HG03521 (cell line): ENCODE results near the gene IBA57.
A peak's percentile ranks its signal among the peaks of the same experiment; 100 is the strongest.

Source experiments
- ATAC-seq: cut with Tn5 transposase; IDR thresholded peaks from one replicate; pipeline ENCODE4 v1.9.1; 2021; ENCODE audit warnings: mild to moderate bottlenecking, moderate library complexity; ENCODE audit not compliant: unreplicated experiment

Gene IBA57

DNA sequence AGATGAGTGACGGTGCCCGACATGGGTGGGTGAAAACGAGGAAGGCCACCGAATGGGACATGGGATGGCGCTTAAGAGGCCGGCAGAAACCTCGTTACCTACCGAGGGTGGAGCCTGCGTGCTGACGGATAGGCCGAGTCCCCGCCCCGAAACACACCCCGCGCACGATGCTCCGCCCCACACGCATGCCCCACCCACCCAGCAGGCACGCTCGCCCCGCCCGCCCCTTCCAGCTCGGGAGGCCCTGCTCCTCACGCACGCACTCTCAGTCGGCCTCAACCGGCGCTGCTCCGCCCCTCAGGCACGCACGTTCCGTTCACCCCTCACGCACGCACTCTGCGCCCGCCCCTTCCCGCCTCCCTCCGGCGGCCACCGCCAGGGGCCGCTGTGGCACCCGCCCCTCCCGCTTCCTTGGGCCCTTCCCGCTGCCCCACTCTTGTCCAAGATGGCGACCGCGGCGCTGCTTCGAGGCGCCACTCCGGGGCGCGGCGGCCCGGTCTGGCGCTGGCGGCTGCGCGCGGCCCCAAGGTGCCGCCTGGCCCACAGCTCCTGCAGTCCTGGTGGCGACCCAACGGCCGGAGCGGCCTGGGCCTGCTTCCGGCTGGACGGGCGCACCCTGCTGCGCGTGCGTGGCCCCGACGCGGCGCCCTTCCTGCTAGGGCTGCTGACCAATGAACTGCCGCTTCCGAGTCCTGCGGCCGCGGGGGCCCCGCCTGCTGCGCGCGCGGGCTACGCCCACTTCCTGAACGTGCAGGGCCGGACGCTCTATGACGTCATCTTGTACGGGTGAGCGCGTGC is at the start of gene IBA57:
TSS of gene IBA57 (plus strand) at position 433 of the 798 bp plus-strand sequence. CDS start at position 446, 13 bp downstream.
- peak; percentile 75 for ATAC-seq

DNA sequence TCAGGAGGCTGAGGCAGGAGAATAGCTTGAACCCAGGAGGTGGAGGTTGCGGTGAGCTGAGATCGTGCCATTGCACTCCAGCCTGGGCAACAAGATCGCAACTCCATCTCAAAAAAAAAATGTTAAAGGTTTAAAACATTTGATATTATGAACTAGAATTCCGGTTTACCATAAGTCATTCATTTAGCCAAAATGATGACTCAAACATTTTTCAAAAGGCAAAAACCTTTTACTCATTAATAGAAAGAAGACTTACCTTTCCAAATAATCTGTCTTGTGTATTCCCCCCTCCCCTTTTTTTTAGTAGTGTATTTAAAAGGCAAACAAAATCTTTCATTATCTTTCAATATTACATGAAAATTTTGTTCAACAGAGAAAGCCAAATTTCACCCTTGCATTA is 48.3 kb upstream of the IBA57 start:
- ATAC-seq = no peak

DNA sequence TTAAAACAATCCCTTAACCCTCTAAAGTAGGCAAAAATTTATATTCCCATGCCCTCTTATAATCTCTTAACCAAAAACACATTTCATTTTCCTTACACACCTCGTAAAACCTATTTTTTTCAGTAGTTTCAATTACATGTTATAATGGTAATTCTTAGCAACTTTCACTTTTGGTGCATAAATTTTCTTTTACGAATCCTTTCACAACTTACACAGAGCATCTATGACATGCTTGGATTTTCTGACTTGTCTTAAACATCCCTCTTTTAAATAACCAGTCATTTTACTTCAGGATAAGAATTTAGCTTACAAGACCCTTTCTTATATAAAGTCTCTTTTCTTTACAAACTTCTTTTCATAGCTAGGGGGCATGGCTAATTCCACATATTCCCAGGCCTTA is 47.6 kb upstream of the IBA57 start:
- ATAC-seq = no peak

- ATAC-seq = no peak
Measured at GRCh38 chr1:228120351-228120750, 45.3 kb upstream of the IBA57 start.

DNA sequence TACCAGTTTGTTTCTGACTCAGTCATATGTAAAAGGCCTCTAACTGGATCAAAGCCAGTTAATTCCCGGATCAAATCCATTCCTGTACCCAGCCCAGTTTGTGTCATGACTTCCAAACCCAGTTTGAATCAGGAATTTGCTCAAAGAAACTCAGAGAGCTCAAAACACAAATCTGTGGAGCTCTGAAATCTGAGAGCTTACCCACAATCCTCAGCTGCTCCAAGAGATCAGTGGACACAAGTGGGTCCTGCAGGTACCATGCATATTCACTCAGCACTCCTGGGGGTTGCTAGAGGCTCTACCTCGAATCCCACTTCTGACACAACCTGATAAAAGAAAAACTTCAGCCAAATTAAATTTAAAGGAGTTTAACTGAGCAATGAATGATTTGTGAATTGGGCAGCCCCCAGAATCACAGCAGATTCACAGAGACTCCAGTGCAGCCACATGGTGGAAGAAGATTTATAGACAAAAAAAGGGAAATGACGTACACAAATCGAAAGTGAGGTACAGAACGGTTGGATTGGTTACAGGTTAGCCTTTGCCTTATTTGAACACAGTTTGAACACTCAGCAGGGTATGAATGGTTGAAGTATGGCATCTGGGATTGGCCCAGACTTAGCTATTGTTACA is 44.6 kb upstream of the IBA57 start:
- ATAC-seq = no peak

DNA sequence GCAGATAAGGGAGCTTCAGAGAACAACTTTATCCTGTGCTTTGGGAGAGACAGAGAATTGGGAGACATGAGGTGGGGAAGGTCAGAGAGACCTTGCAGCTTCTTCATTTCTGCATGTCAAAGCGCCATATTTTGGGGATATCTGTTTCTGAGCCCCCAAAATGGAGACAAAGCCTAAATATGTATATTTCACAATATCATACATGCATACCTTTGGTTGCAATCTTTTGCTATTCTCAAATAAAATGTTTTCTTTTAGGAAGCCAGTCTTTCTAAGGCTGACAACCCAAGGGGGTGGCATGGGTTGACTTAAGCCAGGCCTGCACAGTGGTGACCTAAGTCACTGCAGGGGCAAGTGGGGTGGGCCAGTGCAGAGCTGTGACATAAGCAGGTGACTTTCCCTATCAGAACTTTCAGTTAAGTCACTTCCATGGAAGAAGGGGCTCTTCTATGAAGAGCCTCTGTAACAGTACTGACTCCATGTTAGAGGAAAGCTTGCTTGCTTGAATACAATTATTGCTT is 42.6 kb upstream of the IBA57 start:
- no peak for ATAC-seq

- ATAC-seq = no peak
Measured at GRCh38 chr1:228123505-228123904, 42.1 kb upstream of the IBA57 start.

DNA sequence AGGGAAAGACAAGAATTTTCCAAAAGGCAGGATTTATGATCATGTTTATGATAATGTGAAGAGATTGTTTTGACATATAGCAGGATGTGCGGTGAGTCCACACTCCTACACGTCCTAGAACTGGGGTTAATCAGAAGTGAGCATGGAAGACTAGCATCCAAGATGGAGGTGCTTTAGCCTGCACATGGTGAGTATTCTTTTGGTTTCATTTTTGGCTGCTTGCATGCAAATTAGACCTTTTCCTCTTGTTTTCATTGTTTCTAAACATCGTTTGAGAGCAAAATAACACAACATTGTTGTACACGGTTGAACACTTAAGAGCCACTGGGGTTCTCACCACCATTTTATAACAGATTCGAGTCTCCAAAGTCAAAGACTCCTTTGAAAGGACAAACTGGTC is 40.4 kb upstream of the IBA57 start:
- ATAC-seq = no peak

GRCh38 chr1:228131766-228132165 is 33.8 kb upstream of the IBA57 start:
- ATAC-seq = no peak

- ATAC-seq = no peak
Measured at GRCh38 chr1:228134591-228134990, 31.0 kb upstream of the IBA57 start.

GRCh38 chr1:228136901-228137300 is 28.7 kb upstream of the IBA57 start:
- no peak for ATAC-seq

GRCh38 chr1:228139406-228139930 is 26.1 kb upstream of the IBA57 start:
- ATAC-seq = no peak

GRCh38 chr1:228139931-228140723 is 25.5 kb upstream of the IBA57 start, which contains the start of gene GUK1:
TSS of gene GUK1 (plus strand) at chr1:228140279. CDS start at chr1:228140303, 24 bp downstream.
- peak; percentile 88 for ATAC-seq

GRCh38 chr1:228140724-228141225 is 24.8 kb upstream of the IBA57 start:
- no peak for ATAC-seq

DNA sequence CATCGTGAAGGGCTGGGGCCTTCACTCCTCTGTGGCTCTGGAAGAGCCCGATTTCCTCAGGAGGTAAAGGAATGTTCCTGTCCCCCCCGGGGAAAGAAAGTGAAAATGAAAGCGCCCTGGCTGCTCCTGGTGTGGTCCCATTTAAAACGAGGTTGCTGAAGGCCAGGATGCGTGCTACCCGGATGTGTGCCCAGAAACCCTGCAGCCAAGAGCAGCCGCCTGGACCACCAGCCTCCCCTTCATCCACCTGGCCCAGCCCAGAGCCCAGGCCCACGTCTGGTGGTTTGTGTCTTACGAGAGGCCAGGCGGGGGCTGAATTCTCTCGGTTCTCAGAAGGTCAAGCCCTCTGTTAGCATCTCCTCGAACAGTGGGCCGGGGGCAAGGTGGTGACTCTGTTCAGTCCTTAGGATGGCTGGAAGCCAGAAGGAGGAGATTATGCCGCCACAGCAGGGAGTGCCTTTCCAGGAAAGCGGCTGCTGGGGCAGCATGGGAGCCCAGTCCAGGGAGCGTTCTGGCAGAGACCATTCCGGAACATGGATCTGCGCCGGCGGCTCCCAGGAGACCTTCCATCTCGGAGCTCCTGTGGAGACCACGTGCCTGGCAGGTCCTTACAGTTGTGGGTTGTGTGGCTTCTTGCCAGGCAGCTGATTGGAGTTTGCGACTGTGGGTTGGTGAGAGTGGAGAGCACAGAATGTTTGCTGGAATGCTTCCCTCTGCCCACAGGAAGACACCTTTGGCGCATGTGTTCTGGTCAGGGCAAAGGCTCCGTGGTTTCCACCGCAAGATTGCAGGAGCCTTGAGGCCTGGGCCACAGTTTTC is 24.2 kb upstream of the IBA57 start:
- ATAC-seq = no peak

DNA sequence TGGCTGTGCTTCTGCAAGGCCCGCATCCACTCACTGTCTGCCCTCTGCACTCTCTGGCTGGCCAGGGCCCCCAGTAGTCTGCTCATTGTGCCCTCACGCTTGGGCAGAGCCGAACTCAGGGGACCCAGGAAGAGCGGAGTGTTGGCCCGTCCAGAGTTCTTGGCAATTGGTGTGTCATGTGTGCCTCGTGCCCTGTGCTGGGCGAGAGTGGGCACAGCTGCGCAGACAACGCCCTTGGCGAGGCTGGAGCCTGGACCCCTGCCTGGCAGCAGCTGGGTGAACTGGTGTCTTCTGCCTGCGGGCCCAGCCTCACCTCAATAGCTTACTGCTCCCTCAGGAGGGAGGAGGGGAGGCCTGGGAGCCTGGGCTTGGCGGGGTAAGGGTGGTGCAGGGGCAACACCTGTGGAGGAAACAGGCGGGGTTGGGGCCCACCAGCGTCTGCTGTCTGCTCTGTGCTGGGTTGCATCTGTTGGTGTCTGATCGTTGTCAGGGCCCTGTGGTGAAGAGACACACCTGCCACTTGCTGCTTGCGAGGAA is 23.4 kb upstream of the IBA57 start:
- no peak for ATAC-seq

DNA sequence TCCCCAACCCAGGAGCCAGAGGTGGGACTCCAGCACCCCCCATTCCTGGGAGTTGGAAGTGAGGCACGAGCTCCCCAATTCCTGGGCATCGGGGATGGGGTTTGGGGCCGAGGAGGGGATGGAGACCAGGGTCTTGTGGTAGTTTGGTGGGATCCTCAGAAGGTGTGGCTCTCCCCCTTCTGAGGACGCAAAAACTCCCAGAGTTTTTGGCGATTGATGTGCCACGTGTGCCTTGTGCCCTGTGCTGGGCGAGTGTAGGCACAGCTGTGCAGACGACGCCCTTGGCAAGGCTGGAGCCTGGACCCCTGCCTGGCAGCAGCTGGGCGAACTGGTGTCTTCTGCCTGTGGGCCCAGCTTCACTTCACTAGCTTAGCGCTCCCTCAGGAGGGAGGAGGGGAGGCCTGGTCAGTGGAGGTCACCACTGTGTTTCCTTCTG is 22.9 kb upstream of the IBA57 start:
- ATAC-seq = no peak

DNA sequence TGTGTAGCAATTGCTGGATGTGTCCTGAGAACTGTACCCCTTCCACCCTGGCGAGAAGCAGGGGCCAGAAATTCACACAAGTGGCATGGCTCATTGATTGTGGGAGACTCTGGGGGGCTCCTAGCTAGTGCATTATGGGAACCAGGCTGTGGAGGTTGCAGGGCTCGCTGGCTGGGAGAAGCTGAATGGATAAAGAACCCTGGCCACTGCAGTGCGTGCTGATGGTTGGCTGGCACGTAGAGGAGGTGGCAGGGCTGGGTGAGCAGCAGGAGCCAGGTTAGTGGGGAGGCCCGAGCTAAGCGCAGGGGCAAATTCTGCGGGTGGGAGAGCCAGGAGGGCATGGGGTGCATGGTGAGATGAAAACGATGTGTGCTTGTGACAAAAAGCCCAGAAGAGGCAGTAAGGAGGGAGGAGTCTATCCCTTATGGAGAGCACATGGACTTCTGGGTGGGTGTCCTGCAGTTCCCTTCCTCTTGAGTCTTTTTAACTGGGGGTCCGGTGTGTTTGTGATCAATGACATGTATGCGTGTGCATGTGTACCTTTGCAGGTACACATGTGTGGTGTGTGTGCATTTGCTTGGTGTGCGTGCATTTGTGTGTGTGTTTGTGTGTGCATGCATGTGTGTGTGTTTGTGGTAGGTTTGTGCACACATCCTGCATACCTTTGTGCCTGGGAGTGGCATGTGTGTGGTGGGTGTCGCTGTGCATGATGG is 22.0 kb upstream of the IBA57 start:
- ATAC-seq = no peak
